H9 (cell line): ENCODE results near the gene MARCHF10. TPM values are rescaled to one million over a fixed set of nuclear protein-coding genes. Genes with fewer than 3 reads are reported as not detected.

ENCODE experiments used
- DNase-seq: peaks from one replicate; pipeline ENCODE4 v3.0.0-alpha.2; 2017
- H2AFZ ChIP-seq: one replicate; pipeline ENCODE4 v1.6.1; 2013; ENCODE audit warnings: mild to moderate bottlenecking, low read length, control low read depth, moderate library complexity
- H2AK5ac ChIP-seq: 2 replicates; pipeline ENCODE4 v1.6.1; 2013; ENCODE audit warnings: low read length, control low read depth, mixed read lengths; ENCODE audit not compliant: insufficient read length
- H2BK120ac ChIP-seq: one replicate; pipeline ENCODE4 v1.6.1; 2013; ENCODE audit warnings: low read depth, mild to moderate bottlenecking, low read length, control low read depth, inconsistent platforms; ENCODE audit not compliant: poor library complexity, severe bottlenecking
- H2BK12ac ChIP-seq: 2 replicates; pipeline ENCODE4 v1.6.1; 2013; ENCODE audit warnings: low read length, control low read depth, mixed read lengths, low read depth; ENCODE audit not compliant: insufficient read length
- H2BK15ac ChIP-seq: 2 replicates; pipeline ENCODE4 v1.6.1; 2013; ENCODE audit warnings: low read depth, low read length, control low read depth
- H2BK20ac ChIP-seq: one replicate; pipeline ENCODE4 v1.6.1; 2013; ENCODE audit warnings: low read depth, mild to moderate bottlenecking, low read length, control low read depth, inconsistent platforms; ENCODE audit not compliant: poor library complexity, severe bottlenecking
- H2BK5ac ChIP-seq: 2 replicates; pipeline ENCODE4 v1.6.1; 2013; ENCODE audit warnings: low read length, control low read depth, mixed read lengths; ENCODE audit not compliant: insufficient read length
- H3K14ac ChIP-seq: 2 replicates; pipeline ENCODE4 v1.6.1; 2013; ENCODE audit warnings: low read length, control low read depth; ENCODE audit not compliant: insufficient read depth
- H3K18ac ChIP-seq: 2 replicates; pipeline ENCODE4 v1.6.1; 2013; ENCODE audit warnings: low read depth, mild to moderate bottlenecking, mixed read lengths, low read length, control low read depth; ENCODE audit not compliant: insufficient read length
- H3K23ac ChIP-seq: 2 replicates; pipeline ENCODE4 v1.6.1; 2013; ENCODE audit warnings: low read length, control low read depth, mixed read lengths, low read depth; ENCODE audit not compliant: insufficient read length
- H3K23me2 ChIP-seq: 2 replicates; pipeline ENCODE4 v1.6.1; 2013; ENCODE audit warnings: low read depth, mild to moderate bottlenecking, mixed read lengths, low read length, control low read depth; ENCODE audit not compliant: insufficient read length, poor library complexity, severe bottlenecking
- H3K27ac ChIP-seq: 2 replicates; pipeline ENCODE4 v1.5.1; 2013; ENCODE audit warnings: low read length, control low read depth, mixed read lengths, low read depth; ENCODE audit not compliant: insufficient read length
- H3K27me3 ChIP-seq: 2 replicates; pipeline ENCODE4 v1.6.1; 2013; ENCODE audit warnings: low read length, control low read depth, inconsistent platforms; ENCODE audit not compliant: insufficient read depth
- H3K4ac ChIP-seq: 2 replicates; pipeline ENCODE4 v1.6.1; 2013; ENCODE audit warnings: low read depth, mild to moderate bottlenecking, control low read depth, inconsistent platforms, low read length, moderate library complexity
- H3K4me1 ChIP-seq: 2 replicates; pipeline ENCODE4 v1.6.1; 2013; ENCODE audit warnings: low read length, control low read depth, inconsistent platforms; ENCODE audit not compliant: insufficient read depth
- H3K4me2 ChIP-seq: 2 replicates; pipeline ENCODE4 v1.6.1; 2013; ENCODE audit warnings: low read length, control low read depth, mixed read lengths; ENCODE audit not compliant: insufficient read length, insufficient read depth
- H3K56ac ChIP-seq: 2 replicates; pipeline ENCODE4 v1.6.1; 2013; ENCODE audit warnings: low read depth, mild to moderate bottlenecking, mixed read lengths, low read length, control low read depth; ENCODE audit not compliant: insufficient read length
- H3K79me1 ChIP-seq: 2 replicates; pipeline ENCODE4 v1.6.1; 2013; ENCODE audit warnings: low read depth, mild to moderate bottlenecking, moderate library complexity, low read length, control low read depth, inconsistent platforms; ENCODE audit not compliant: insufficient read depth, poor library complexity, severe bottlenecking
- H3K79me2 ChIP-seq: 2 replicates; pipeline ENCODE4 v1.6.1; 2013; ENCODE audit warnings: low read length, control low read depth, inconsistent platforms; ENCODE audit not compliant: insufficient read depth
- H3K9ac ChIP-seq: 2 replicates; pipeline ENCODE4 v1.6.1; 2013; ENCODE audit warnings: low read length, control low read depth, mixed read lengths; ENCODE audit not compliant: insufficient read length; ENCODE audit errors: extremely low read depth
- H3K9me3 ChIP-seq: one replicate; pipeline ENCODE4 v1.6.1; 2013; ENCODE audit warnings: low read depth, low read length, inconsistent platforms; ENCODE audit not compliant: control insufficient read depth
- H3T11ph ChIP-seq: one replicate; pipeline ENCODE4 v1.6.1; 2013; ENCODE audit warnings: mild to moderate bottlenecking, low read length, control low read depth, inconsistent platforms
- H4K20me1 ChIP-seq: one replicate; pipeline ENCODE4 v1.6.1; 2013; ENCODE audit not compliant: control insufficient read depth, insufficient read length, insufficient read depth
- H4K5ac ChIP-seq: 2 replicates; pipeline ENCODE4 v1.6.1; 2013; ENCODE audit warnings: low read depth, mild to moderate bottlenecking, mixed read lengths, low read length, control low read depth; ENCODE audit not compliant: insufficient read length
- H4K8ac ChIP-seq: replicated peaks from 2 replicates; pipeline ENCODE4 v1.6.1; 2013; ENCODE audit warnings: low read length, control low read depth, mixed read lengths, low read depth; ENCODE audit not compliant: insufficient read length
- H4K91ac ChIP-seq: 2 replicates; pipeline ENCODE4 v1.6.1; 2013; ENCODE audit warnings: low read depth, mild to moderate bottlenecking, moderate library complexity, mixed read lengths, low read length, control low read depth; ENCODE audit not compliant: insufficient read length
- H3K27ac Mint-ChIP-seq, 3 experiments: 2 replicates in 2 of 3; 3 replicates in 1 of 3; pipeline ENCODE4 v1.8.0; 2020 to 2021; ENCODE audit warnings: mixed read lengths in 3 of 3, mild to moderate bottlenecking in 1 of 3, moderate library complexity in 1 of 3
- H3K27me3 Mint-ChIP-seq: 2 replicates; pipeline ENCODE4 v1.8.0; 2021; ENCODE audit warnings: low read depth, mild to moderate bottlenecking, moderate library complexity, mixed read lengths
- H3K36me3 Mint-ChIP-seq, 3 experiments: 2 replicates in 2 of 3; 3 replicates in 1 of 3; pipeline ENCODE4 v1.8.0; 2020 to 2021; ENCODE audit warnings: low read depth in 3 of 3, mixed read lengths in 3 of 3; ENCODE audit not compliant: insufficient read depth in 1 of 3
- H3K4me1 Mint-ChIP-seq, 2 experiments: 2 replicates each; pipeline ENCODE4 v1.8.0; 2020; ENCODE audit warnings: mixed read lengths in 2 of 2
- H3K4me3 Mint-ChIP-seq, 2 experiments: 2 replicates in 1 of 2; 3 replicates in 1 of 2; pipeline ENCODE4 v1.8.0; 2020 to 2021; ENCODE audit warnings: mild to moderate bottlenecking in 2 of 2, mixed read lengths in 2 of 2, moderate library complexity in 1 of 2
- H3K9me3 Mint-ChIP-seq, 2 experiments: 2 replicates in 1 of 2; 3 replicates in 1 of 2; pipeline ENCODE4 v1.8.0; 2020; ENCODE audit warnings: mild to moderate bottlenecking in 2 of 2, mixed read lengths in 2 of 2, moderate library complexity in 1 of 2
- CTCF ChIP-seq: fragments of 200-600 bp; sonication (generic); conservative IDR thresholded peaks from 3 replicates; pipeline ENCODE4 v1.8.0; 2021; ENCODE audit warnings: antibody characterized with exemption, mild to moderate bottlenecking
- whole genome bisulfite sequencing: extraction: QIAGEN DNeasy Blood & Tissue Kit; methylation state at CpG from one replicate; pipeline ENCODE4 v1.1.7; 2013; ENCODE audit warnings: missing lambda C conversion rate, low lambda C conversion rate, mixed read lengths; ENCODE audit not compliant: insufficient read length; ENCODE audit errors: extremely low coverage; 5-methylcytosine and 5-hydroxymethylcytosine counted together
- total RNA-seq: library from RNA; stranded (reverse); gene quantifications from 2 replicates; pipeline ENCODE4 v1.2.1, GENCODE V29; 2021

The MARCHF10 gene
- total RNA-seq, 1 experiment from 2014 or later, result not detected

DNA sequence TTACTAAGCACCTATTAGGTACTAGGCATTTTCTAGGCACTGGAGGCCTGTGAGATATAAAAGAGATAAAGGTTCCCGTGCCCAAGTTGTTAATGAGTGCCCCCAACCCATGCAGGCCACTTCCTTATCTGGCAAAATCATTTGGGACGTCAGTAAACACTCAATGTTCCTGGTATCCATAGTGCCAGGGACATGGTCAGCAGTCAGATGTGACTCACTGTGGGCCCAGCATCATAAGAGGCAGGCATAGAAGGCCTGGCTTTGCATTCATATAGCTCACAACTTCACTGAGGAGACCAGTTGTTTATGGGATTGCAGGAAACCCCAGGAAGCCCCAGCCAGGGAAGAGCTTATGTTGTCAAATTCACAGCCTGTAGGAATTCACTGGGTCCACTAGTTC, 99.5 kb downstream of the MARCHF10 start:
- H3K9me3 ChIP-seq, result no peaks in the 10 kb centered on the region
- peak; percentile 28 for DNase-seq
- no peak overlapping the region for H4K91ac ChIP-seq
- H3K23ac ChIP-seq, result no peak overlapping the region
- no peak overlapping the region for H4K5ac ChIP-seq
- peaks cover 40 to 42% of the 10 kb centered on the region in 2 experiments for H3K4me1 Mint-ChIP-seq
- peaks cover 7 to 24% (median 21%) of the 10 kb centered on the region in 3 experiments for H3K36me3 Mint-ChIP-seq
- WGBS, result no CpG with 5 or more reads among the region's 2 CpGs
- H2AK5ac ChIP-seq, result no peak overlapping the region
- no peak for TF ChIP-seq CTCF
- no peak overlapping the region for H3T11ph ChIP-seq
- peaks cover 14% of the 10 kb centered on the region for H3K23me2 ChIP-seq
- no peak overlapping the region for H3K4me3 Mint-ChIP-seq
- no peak overlapping the region for H3K14ac ChIP-seq
- H3K79me2 ChIP-seq, result no peaks in the 10 kb centered on the region
- no peak overlapping the region for H2BK120ac ChIP-seq
- H3K27ac ChIP-seq, result no peak overlapping the region
- H3K27ac Mint-ChIP-seq, result no peak overlapping the region
- no peaks in the 10 kb centered on the region for H3K79me1 ChIP-seq
- H2BK12ac ChIP-seq, result no peak overlapping the region
- no peaks in the 10 kb centered on the region for H3K27me3 ChIP-seq
- H2BK5ac ChIP-seq, result no peak overlapping the region
- no peak overlapping the region for H2BK20ac ChIP-seq
- H2BK15ac ChIP-seq, result no peak overlapping the region
- H4K20me1 ChIP-seq, result no peaks in the 10 kb centered on the region
- no peak overlapping the region for H3K18ac ChIP-seq
- no peak overlapping the region for H3K4me2 ChIP-seq
- no peak overlapping the region for H2AFZ ChIP-seq
- H3K27me3 Mint-ChIP-seq, result peaks cover 30% of the 10 kb centered on the region
- peaks cover 16 to 27% of the 10 kb centered on the region in 2 experiments for H3K9me3 Mint-ChIP-seq
- H3K4ac ChIP-seq, result no peak overlapping the region
- H4K8ac ChIP-seq, result no peak overlapping the region
- H3K4me1 ChIP-seq, result peaks cover 5% of the 10 kb centered on the region
- no peak overlapping the region for H3K9ac ChIP-seq
- no peak overlapping the region for H3K56ac ChIP-seq
